Tibial nerve (tissue), 4 donors: ENCODE data around the gene ZC3H13.

Experiments
- EP300 ChIP-seq, 2 donors: sonication (generic); formaldehyde crosslinking; IDR thresholded peaks; one replicate each; pipeline ENCODE4 v1.6.1; 2017; ENCODE audit warnings: antibody characterized with exemption in 2 of 2, mild to moderate bottlenecking in 1 of 2
- TF ChIP-seq, protein P1 (sequence below), 5 experiments: fragments of 200-600 bp in 3 of 5; fragments of 450-650 bp in 2 of 5; sonication (generic) in 3 of 5; IDR thresholded peaks; one replicate each; pipeline ENCODE4 v1.5.1; 2016 to 2019; ENCODE audit warnings: antibody characterized with exemption in 5 of 5, mild to moderate bottlenecking in 3 of 5, moderate library complexity in 2 of 5

DNA sequence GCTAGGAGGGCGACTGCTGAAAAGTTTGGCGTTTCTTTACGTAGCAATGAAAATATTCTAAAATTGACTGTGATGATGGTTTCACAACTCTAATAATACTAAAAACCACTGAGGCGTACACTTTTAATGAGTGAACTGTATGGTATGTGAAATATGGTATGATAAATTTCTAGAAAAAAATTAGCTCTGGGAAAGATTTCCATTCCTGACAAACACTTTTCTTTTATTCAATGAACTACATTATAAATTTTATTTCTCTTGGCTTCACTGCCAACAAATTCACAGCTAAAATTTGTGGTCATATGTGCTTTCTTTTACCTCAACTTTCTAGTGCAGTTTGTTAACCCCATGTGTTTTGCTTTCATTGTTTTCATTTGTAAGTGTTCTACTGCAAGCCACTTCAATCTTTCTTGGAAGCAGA is 11.1 kb downstream of the ZC3H13 start:
- TF ChIP-seq EP300 (IDR thresholded peaks at IDR 0.05), result no peak
- TF ChIP-seq, protein P1, sequence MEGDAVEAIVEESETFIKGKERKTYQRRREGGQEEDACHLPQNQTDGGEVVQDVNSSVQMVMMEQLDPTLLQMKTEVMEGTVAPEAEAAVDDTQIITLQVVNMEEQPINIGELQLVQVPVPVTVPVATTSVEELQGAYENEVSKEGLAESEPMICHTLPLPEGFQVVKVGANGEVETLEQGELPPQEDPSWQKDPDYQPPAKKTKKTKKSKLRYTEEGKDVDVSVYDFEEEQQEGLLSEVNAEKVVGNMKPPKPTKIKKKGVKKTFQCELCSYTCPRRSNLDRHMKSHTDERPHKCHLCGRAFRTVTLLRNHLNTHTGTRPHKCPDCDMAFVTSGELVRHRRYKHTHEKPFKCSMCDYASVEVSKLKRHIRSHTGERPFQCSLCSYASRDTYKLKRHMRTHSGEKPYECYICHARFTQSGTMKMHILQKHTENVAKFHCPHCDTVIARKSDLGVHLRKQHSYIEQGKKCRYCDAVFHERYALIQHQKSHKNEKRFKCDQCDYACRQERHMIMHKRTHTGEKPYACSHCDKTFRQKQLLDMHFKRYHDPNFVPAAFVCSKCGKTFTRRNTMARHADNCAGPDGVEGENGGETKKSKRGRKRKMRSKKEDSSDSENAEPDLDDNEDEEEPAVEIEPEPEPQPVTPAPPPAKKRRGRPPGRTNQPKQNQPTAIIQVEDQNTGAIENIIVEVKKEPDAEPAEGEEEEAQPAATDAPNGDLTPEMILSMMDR (IDR thresholded peaks at IDR 0.05), result no peak
